ENCODE data around the gene NKAIN2.

- no peak for TF ChIP-seq CTCF (IDR thresholded peaks at IDR 0.05)
- TF ChIP-seq POLR2AphosphoS5 (IDR thresholded peaks at IDR 0.05): no peak
- TF ChIP-seq POLR2A (IDR thresholded peaks at IDR 0.05): no peak
Measured at GRCh38 chr6:123941855-123942254, 138.2 kb downstream of the NKAIN2 start.

Data from breast epithelium (tissue), 3 donors.